SKM-1 treated with dmso at 0.1 percent for 144 hours (cell line): ENCODE results near the gene RAB28.

Experiments
- DNase-seq: peaks from one replicate; lab custom pipeline; 2025; ENCODE audit not compliant: unreplicated experiment; lab: John Stamatoyannopoulos, UW

The RAB28 gene

GRCh38 chr4:13484122-13484748 lies at the start of gene RAB28:
Gene RAB28, minus strand, starts transcription at chr4:13484340.
- peak; percentile 99 for DNase-seq

- DNase-seq = no peak
Measured at GRCh38 chr4:13531625-13531998, 47.5 kb upstream of the RAB28 start.

- DNase-seq = no peak
Measured at GRCh38 chr4:13530823-13531624, 46.9 kb upstream of the RAB28 start.

GRCh38 chr4:13529128-13529919 lies 45.2 kb upstream of the RAB28 start:
- no peak for DNase-seq

- no peak for DNase-seq
Measured at GRCh38 chr4:13528821-13529127, 44.6 kb upstream of the RAB28 start.

GRCh38 chr4:13527981-13528820 lies 44.1 kb upstream of the RAB28 start:
- peak; percentile 98 for DNase-seq

- no peak for DNase-seq
Measured at GRCh38 chr4:13527192-13527980, 43.2 kb upstream of the RAB28 start.

GRCh38 chr4:13526658-13527057 lies 42.5 kb upstream of the RAB28 start:
- no peak for DNase-seq

- DNase-seq = no peak
Measured at GRCh38 chr4:13525606-13526281, 41.6 kb upstream of the RAB28 start.

GRCh38 chr4:13524504-13525243 lies 40.5 kb upstream of the RAB28 start:
- DNase-seq = no peak

- DNase-seq = no peak
Measured at GRCh38 chr4:13523591-13524503, 39.7 kb upstream of the RAB28 start.

- no peak for DNase-seq
Measured at GRCh38 chr4:13523105-13523477, 39.0 kb upstream of the RAB28 start.

GRCh38 chr4:13522282-13523104 lies 38.4 kb upstream of the RAB28 start:
- no peak for DNase-seq

- DNase-seq = no peak
Measured at GRCh38 chr4:13521047-13521446, 36.9 kb upstream of the RAB28 start.

GRCh38 chr4:13516315-13516860 lies 32.2 kb upstream of the RAB28 start:
- DNase-seq = no peak

GRCh38 chr4:13515268-13515667 lies 31.1 kb upstream of the RAB28 start:
- no peak for DNase-seq

- no peak for DNase-seq
Measured at GRCh38 chr4:13514722-13515121, 30.6 kb upstream of the RAB28 start.
